ENCODE results near the gene HCN4. TPM values are rescaled to one million over a fixed set of nuclear protein-coding genes. Genes with fewer than 3 reads are reported as not detected.

HCN4 gene
- total and polyA plus RNA-seq, 2 of the 8 experiments (the other 6 are each of a cell fraction or from before 2014, with no cell fraction given), result 3.7 to 8.5 TPM

DNA sequence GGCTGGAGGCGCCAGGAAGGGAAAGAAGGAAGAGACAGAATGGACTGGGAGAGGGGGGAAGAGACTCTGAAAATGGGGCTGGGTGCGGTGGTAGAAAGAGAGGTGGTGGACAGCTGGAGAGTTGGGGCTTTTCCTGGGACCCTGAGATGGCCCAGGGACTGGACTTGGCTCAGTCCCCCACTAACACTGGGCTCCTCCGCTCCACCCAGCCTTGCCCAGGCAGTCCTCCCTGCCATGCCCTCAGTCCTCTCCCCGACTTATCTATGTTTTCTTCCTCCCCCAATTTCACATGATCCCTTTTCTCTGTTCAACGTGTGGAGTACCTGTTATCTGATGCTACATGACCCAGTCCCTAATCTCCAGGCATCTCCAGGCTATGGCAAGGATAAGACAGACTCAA lies 6.3 kb upstream of the HCN4 start:
- no peak overlapping the region for H3K4me2 ChIP-seq (ENCODE audit: insufficient read depth in 1 of 2, low read depth in 2 of 2, low read length in 2 of 2)
- H3K9me3 ChIP-seq (ENCODE audit: insufficient read depth in 2 of 2, low read depth in 1 of 2, low read length in 1 of 2), result no peaks in the 10 kb centered on the region
- no peak overlapping the region for H3K56ac ChIP-seq (replicated peaks; ENCODE audit: insufficient read length, low read depth, low read length)
- H3K18ac ChIP-seq (ENCODE audit: extremely low read depth, low read length), result no peak overlapping the region
- no peaks in the 10 kb centered on the region for H3K36me3 ChIP-seq (ENCODE audit: control insufficient read depth in 2 of 4, insufficient read depth in 4 of 4, low read length in 3 of 4)
- peak overlapping the region; percentile 54 for H4K91ac ChIP-seq (replicated peaks; ENCODE audit: insufficient read length, low read length)
- H2AK5ac ChIP-seq (ENCODE audit: low read depth, low read length), result no peak overlapping the region
- H3K9ac ChIP-seq (replicated peaks in 1 of 4; ENCODE audit: extremely low read depth in 1 of 4, low read depth in 3 of 4, low read length in 3 of 4), result no peak overlapping the region
- FAIRE-seq (no peak), DNase-seq (ENCODE audit: low read depth in 1 of 2, low spot score in 2 of 2) (no peak)
- no peaks in the 10 kb centered on the region; the same call in 1 of the 2 replicates for H3K23me2 ChIP-seq (ENCODE audit: low read depth, low read length)
- peak overlapping the region; percentile 29; the same call in 1 of the 2 replicates for H2BK12ac ChIP-seq (ENCODE audit: low read depth, low read length)
- H2BK20ac ChIP-seq (ENCODE audit: low read length), result no peak overlapping the region
- H3K79me2 ChIP-seq (ENCODE audit: control insufficient read depth in 1 of 2, insufficient read depth in 2 of 2, low read length in 2 of 2), result no peaks in the 10 kb centered on the region
- peak overlapping the region; percentile 30 for H3K4ac ChIP-seq (replicated peaks; ENCODE audit: insufficient read length, low read depth, low read length)
- 76% methylated on average over 5 of the region's 5 CpGs; no CpG with 5 or more reads in 1 of the 2 experiments for WGBS, 2 experiments (ENCODE audit: extremely low coverage in 1 of 2, insufficient coverage in 1 of 2, insufficient read length in 1 of 2, insufficient replicate concordance in 2 of 2, low coverage in 1 of 2, low lambda C conversion rate in 2 of 2, missing lambda C conversion rate in 1 of 2)
- peaks cover 9 to 32% (median 12%) of the 10 kb centered on the region in 4 experiments for H3K4me1 ChIP-seq (replicated peaks in 1 of 4; ENCODE audit: control insufficient read depth in 3 of 4, insufficient read depth in 4 of 4, low read length in 3 of 4)
- H4K8ac ChIP-seq (ENCODE audit: extremely low read depth, insufficient read depth, low read length), result no peak overlapping the region; the same call in 1 of the 2 replicates
- H3K27me3 ChIP-seq (replicated peaks in 1 of 4; ENCODE audit: control insufficient read depth in 3 of 4, extremely low read depth in 1 of 4, insufficient read depth in 3 of 4, low read length in 3 of 4), result peaks cover 0 to 12% (median 11%) of the 10 kb centered on the region in 4 experiments; a peak in 6 of 7 replicates
- H4K20me1 ChIP-seq (replicated peaks in 1 of 2; ENCODE audit: control insufficient read depth in 1 of 2, insufficient read depth in 2 of 2, low read length in 2 of 2), result no peaks in the 10 kb centered on the region
- no peak overlapping the region for H3K23ac ChIP-seq (ENCODE audit: insufficient read length)
- H3K14ac ChIP-seq (ENCODE audit: insufficient read length), result no peak overlapping the region
- ChIA-PET CTCF (ENCODE audit: partially characterized antibody) (interaction anchor here (0.9 to 1.7 kb wide), 4 partner anchors 22 to 69 kb away, joined by 3 to 6 read pairs (median 4); no protein-coding TSS in a partner anchor), POLR2A (ENCODE audit: partially characterized antibody) (interaction anchor here (1.2 kb wide), 2 partner anchors 9 to 13 kb away, joined by 3 to 6 read pairs; no protein-coding TSS in a partner anchor)
- no peak overlapping the region for H3K4me3 ChIP-seq (ENCODE audit: extremely low read depth in 1 of 4, insufficient read depth in 2 of 4, low read depth in 3 of 4, low read length in 4 of 4)
- H3K27ac ChIP-seq (ENCODE audit: low read depth, low read length), result no peak overlapping the region
- no peaks in the 10 kb centered on the region for H3K79me1 ChIP-seq (ENCODE audit: low read depth, low read length)
- no peak overlapping the region for H2AFZ ChIP-seq (ENCODE audit: low read length)
- H2BK15ac ChIP-seq (ENCODE audit: low read length), result peak overlapping the region; percentile 0; the same call in 1 of the 2 replicates
- H2BK120ac ChIP-seq (replicated peaks; ENCODE audit: low read depth, low read length), result no peak overlapping the region
- no peak overlapping the region for H4K5ac ChIP-seq (ENCODE audit: insufficient read length, low read depth, low read length)
- peak overlapping the region; percentile 1; the same call in 1 of the 2 replicates for H2BK5ac ChIP-seq (ENCODE audit: low read depth, low read length)
- TF ChIP-seq TAF7 (optimal IDR thresholded peaks at IDR 0.05; ENCODE audit: borderline replicate concordance, low read depth, low read length), result no peak
- no peak for TF ChIP-seq CREB1 (IDR thresholded peaks at IDR 0.05)
- no peak for TF ChIP-seq CHD1 (IDR thresholded peaks at IDR 0.05; ENCODE audit: low read depth, low read length)
- no peak for TF ChIP-seq TAF1 (IDR thresholded peaks at IDR 0.05; ENCODE audit: low read depth, low read length)
- TF ChIP-seq SIRT6 (IDR thresholded peaks at IDR 0.05; ENCODE audit: low read length), result no peak
- no peak for TF ChIP-seq E2F6 (IDR thresholded peaks at IDR 0.05)
- TF ChIP-seq CEBPB (IDR thresholded peaks at IDR 0.05; ENCODE audit: low read depth, low read length), result no peak
- TF ChIP-seq RXRA (IDR thresholded peaks at IDR 0.05; ENCODE audit: insufficient read depth, low read depth, low read length), result no peak
- no peak for TF ChIP-seq TBP (IDR thresholded peaks at IDR 0.05; ENCODE audit: low read depth, low read length)
- TF ChIP-seq, protein P1, sequence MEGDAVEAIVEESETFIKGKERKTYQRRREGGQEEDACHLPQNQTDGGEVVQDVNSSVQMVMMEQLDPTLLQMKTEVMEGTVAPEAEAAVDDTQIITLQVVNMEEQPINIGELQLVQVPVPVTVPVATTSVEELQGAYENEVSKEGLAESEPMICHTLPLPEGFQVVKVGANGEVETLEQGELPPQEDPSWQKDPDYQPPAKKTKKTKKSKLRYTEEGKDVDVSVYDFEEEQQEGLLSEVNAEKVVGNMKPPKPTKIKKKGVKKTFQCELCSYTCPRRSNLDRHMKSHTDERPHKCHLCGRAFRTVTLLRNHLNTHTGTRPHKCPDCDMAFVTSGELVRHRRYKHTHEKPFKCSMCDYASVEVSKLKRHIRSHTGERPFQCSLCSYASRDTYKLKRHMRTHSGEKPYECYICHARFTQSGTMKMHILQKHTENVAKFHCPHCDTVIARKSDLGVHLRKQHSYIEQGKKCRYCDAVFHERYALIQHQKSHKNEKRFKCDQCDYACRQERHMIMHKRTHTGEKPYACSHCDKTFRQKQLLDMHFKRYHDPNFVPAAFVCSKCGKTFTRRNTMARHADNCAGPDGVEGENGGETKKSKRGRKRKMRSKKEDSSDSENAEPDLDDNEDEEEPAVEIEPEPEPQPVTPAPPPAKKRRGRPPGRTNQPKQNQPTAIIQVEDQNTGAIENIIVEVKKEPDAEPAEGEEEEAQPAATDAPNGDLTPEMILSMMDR (IDR thresholded peaks at IDR 0.05; ENCODE audit: control extremely low read depth in 1 of 3, insufficient read depth in 1 of 3, low read depth in 1 of 3, low read length in 3 of 3), result no peak
- no peak for TF ChIP-seq SIN3A (conservative IDR thresholded peaks at IDR 0.05 in 1 of 2, IDR thresholded peaks at IDR 0.05 in 1 of 2; ENCODE audit: low read depth in 1 of 2, low read length in 2 of 2)
